Stomach (tissue), 4 donors: ENCODE measurements around the gene PLEKHG5.

Experiments
- CTCF ChIP-seq, 7 experiments: fragments of 450-650 bp in 4 of 7; fragments of 200-600 bp in 3 of 7; sonication (generic) in 3 of 7; IDR thresholded peaks; one replicate each; pipeline ENCODE4 v1.5.1; 2016 to 2019; ENCODE audit warnings: antibody characterized with exemption in 7 of 7, control low read depth in 2 of 7, mild to moderate bottlenecking in 1 of 7
- POLR2A ChIP-seq, 4 donors: fragments of 450-650 bp; IDR thresholded peaks; one replicate each; pipeline ENCODE4 v1.6.1; 2016; ENCODE audit warnings: antibody characterized with exemption in 4 of 4, control low read depth in 2 of 4, mild to moderate bottlenecking in 1 of 4, moderate library complexity in 1 of 4
- POLR2AphosphoS5 ChIP-seq, 3 donors: sonication (generic); formaldehyde crosslinking; IDR thresholded peaks; one replicate each; pipeline ENCODE4 v1.6.1; 2016; ENCODE audit warnings: antibody characterized with exemption in 3 of 3

- TF ChIP-seq CTCF (IDR thresholded peaks at IDR 0.05), result peak in 5 of 7 experiments; percentile 57 to 86 (median 77)
- TF ChIP-seq POLR2AphosphoS5 (IDR thresholded peaks at IDR 0.05), result no peak
- no peak for TF ChIP-seq POLR2A (IDR thresholded peaks at IDR 0.05)
Observed at GRCh38 chr1:6486433-6487011, 4.9 kb downstream of the PLEKHG5 start.
